Measurements from ENCODE around the gene CAMTA1. TPM values are rescaled to one million over a fixed set of nuclear protein-coding genes. Genes with fewer than 3 reads are reported as not detected.

Gene CAMTA1
- total and polyA plus RNA-seq, 9 of the 15 experiments (the other 6 are each of a cell fraction or from before 2014, with no cell fraction given): 43.9 to 161 (median 65.9) TPM

GRCh38 chr1:7103361-7103782 is 318.1 kb downstream of the CAMTA1 start (continued):
- peak in 1 of 2 experiments; percentile 33; a peak in 1 of 4 replicates for TF ChIP-seq KDM1A (IDR thresholded peaks at IDR 0.05)
- no peak for TF ChIP-seq STAG1 (CRISPR knock-in tag; IDR thresholded peaks at IDR 0.05; ENCODE audit: borderline replicate concordance)
- no peak for TF ChIP-seq ARID3A (IDR thresholded peaks at IDR 0.05; ENCODE audit: borderline replicate concordance, low read depth, low read length)
- no peak for TF ChIP-seq ZNF124 (CRISPR knock-in tag; IDR thresholded peaks at IDR 0.05)
- TF ChIP-seq TGIF2 (CRISPR knock-in tag; IDR thresholded peaks at IDR 0.05): no peak
- TF ChIP-seq BHLHE40 (IDR thresholded peaks at IDR 0.05; ENCODE audit: low read length): no peak

DNA sequence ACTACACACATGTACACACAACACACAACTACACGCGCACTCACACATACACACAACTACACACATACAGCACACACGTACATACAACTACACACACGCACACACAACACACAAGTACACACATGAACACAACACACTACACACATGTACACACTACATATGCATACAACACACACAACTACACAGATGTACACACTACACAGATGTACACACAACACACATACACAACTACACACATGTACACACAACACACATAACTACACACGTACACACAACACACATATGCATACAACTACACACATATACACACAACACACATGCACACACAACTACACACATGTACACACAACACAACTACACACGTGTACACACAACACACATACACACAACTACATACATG is 318.6 kb downstream of the CAMTA1 start:
- in situ Hi-C loops (cut with MboI) (no loop called here), intact Hi-C loops (cut with micrococcal nuclease) (no loop called here)
- Histone ChIP-seq H2AFZ (ENCODE audit: low read depth, low read length) (no peak overlapping the region), H3K79me2 (ENCODE audit: control insufficient read depth, insufficient read depth, low read length) (no peaks in the 10 kb centered on the region), H3K4me1 (replicated peaks in 1 of 2; ENCODE audit: control insufficient read depth in 2 of 2, insufficient read depth in 2 of 2, low read length in 2 of 2) (no peaks in the 10 kb centered on the region), H3K27ac (ENCODE audit: extremely low read depth, low read depth, low read length) (no peak overlapping the region), H3K27me3 (ENCODE audit: control insufficient read depth in 2 of 2, insufficient read depth in 2 of 2, low read length in 2 of 2) (peaks cover 0 to 32% of the 10 kb centered on the region in 2 experiments; a peak in 2 of 5 replicates), H3K9me1 (ENCODE audit: control insufficient read depth, insufficient read depth, low read length) (no peaks in the 10 kb centered on the region), H3K9ac (ENCODE audit: insufficient read depth in 1 of 2, low read depth in 2 of 2, low read length in 2 of 2) (no peak overlapping the region), H4K20me1 (replicated peaks; ENCODE audit: control insufficient read depth, insufficient read depth, low read length) (peaks cover 5% of the 10 kb centered on the region), H3K4me2 (ENCODE audit: insufficient read depth, low read length) (no peak overlapping the region), H3K4me3 (no peak overlapping the region), H3K9me3 (replicated peaks; ENCODE audit: control insufficient read depth, insufficient read depth, low read depth, low read length) (peaks cover 12% of the 10 kb centered on the region), H3K36me3 (ENCODE audit: control insufficient read depth, insufficient read depth, low read length) (no peaks in the 10 kb centered on the region; the same call in 2 of the 3 replicates)
- 10% methylated on average over 6 of the region's 6 CpGs for WGBS (ENCODE audit: insufficient coverage, low coverage, missing lambda C conversion rate)
- ChIA-PET CTCF (ENCODE audit: low intra/inter-chr PET ratio) (no interaction called here), POLR2A (no interaction called here)
- FAIRE-seq: peak; percentile 84
- no peak for DNase-seq (ENCODE audit: extremely low read depth in 1 of 4, low spot score in 3 of 4)
- no peak for ATAC-seq
- BruUV-seq (replicated peaks): no TSS peak
- 0 out of 2 replicates have a peak, but pooled peaks have one; percentile 44 for TF ChIP-seq EHMT2 (IDR thresholded peaks at IDR 0.05)
- TF ChIP-seq ADNP (tag; IDR thresholded peaks at IDR 0.05): peak; percentile 40; the same call in 1 of the 2 replicates
- 0 out of 2 replicates have a peak, but pooled peaks have one; percentile 29 for TF ChIP-seq HLTF (IDR thresholded peaks at IDR 0.05)
- TF ChIP-seq ELF4 (CRISPR knock-in tag; IDR thresholded peaks at IDR 0.05): 0 out of 2 replicates have a peak, but pooled peaks have one; percentile 15
- TF ChIP-seq PCBP1 (IDR thresholded peaks at IDR 0.05; ENCODE audit: low read depth, low read length, poor library complexity, severe bottlenecking): no peak
- TF ChIP-seq TSC22D4 (tag; IDR thresholded peaks at IDR 0.05): 0 out of 2 replicates have a peak, but pooled peaks have one; percentile 33
- TF ChIP-seq TBP (optimal IDR thresholded peaks at IDR 0.05; ENCODE audit: low read depth, low read length): no peak
- peak; percentile 61 for TF ChIP-seq PHF20 (IDR thresholded peaks at IDR 0.05; ENCODE audit: partially characterized antibody)
- TF ChIP-seq, protein P1, sequence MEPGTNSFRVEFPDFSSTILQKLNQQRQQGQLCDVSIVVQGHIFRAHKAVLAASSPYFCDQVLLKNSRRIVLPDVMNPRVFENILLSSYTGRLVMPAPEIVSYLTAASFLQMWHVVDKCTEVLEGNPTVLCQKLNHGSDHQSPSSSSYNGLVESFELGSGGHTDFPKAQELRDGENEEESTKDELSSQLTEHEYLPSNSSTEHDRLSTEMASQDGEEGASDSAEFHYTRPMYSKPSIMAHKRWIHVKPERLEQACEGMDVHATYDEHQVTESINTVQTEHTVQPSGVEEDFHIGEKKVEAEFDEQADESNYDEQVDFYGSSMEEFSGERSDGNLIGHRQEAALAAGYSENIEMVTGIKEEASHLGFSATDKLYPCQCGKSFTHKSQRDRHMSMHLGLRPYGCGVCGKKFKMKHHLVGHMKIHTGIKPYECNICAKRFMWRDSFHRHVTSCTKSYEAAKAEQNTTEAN (CRISPR knock-in tag; IDR thresholded peaks at IDR 0.05): 0 out of 2 replicates have a peak, but pooled peaks have one; percentile 47
- 0 out of 2 replicates have a peak, but pooled peaks have one; percentile 21 for TF ChIP-seq ZNF740 (CRISPR knock-in tag; IDR thresholded peaks at IDR 0.05)
- no peak for TF ChIP-seq ZNF740 (tag; IDR thresholded peaks at IDR 0.05)
